Immature natural killer cell (primary cell): ENCODE measurements around the gene POR. TPM values are rescaled to one million over a fixed set of nuclear protein-coding genes. Genes with fewer than 3 reads are reported as not detected.

ENCODE experiments used
- DNase-seq, 3 donors: peaks; one replicate each; pipeline ENCODE4 v3.0.0; 2022; ENCODE audit warnings: mixed read lengths in 1 of 3
- H3K27ac Mint-ChIP-seq, 6 donors: one replicate each; pipeline ENCODE4 v1.8.0; 2020; ENCODE audit warnings: mixed read lengths in 6 of 6, mild to moderate bottlenecking in 5 of 6, inconsistent platforms in 4 of 6, moderate library complexity in 3 of 6
- H3K27me3 Mint-ChIP-seq, 3 donors: one replicate each; pipeline ENCODE4 v1.8.0; 2020 to 2021; ENCODE audit warnings: low read depth in 3 of 3, mild to moderate bottlenecking in 3 of 3, mixed read lengths in 3 of 3, moderate library complexity in 3 of 3, inconsistent platforms in 1 of 3
- H3K36me3 Mint-ChIP-seq, 3 donors: one replicate each; pipeline ENCODE4 v1.8.0; 2020; ENCODE audit warnings: mixed read lengths in 3 of 3, inconsistent platforms in 2 of 3, mild to moderate bottlenecking in 2 of 3
- H3K4me1 Mint-ChIP-seq, 2 donors: one replicate each; pipeline ENCODE4 v1.8.0; 2020; ENCODE audit warnings: inconsistent platforms in 2 of 2, mild to moderate bottlenecking in 2 of 2, mixed read lengths in 2 of 2, moderate library complexity in 1 of 2
- H3K4me3 Mint-ChIP-seq, 5 donors: one replicate each; pipeline ENCODE4 v1.8.0; 2020; ENCODE audit warnings: mild to moderate bottlenecking in 5 of 5, mixed read lengths in 5 of 5, inconsistent platforms in 3 of 5, moderate library complexity in 3 of 5
- H3K9me3 Mint-ChIP-seq, 6 donors: one replicate each; pipeline ENCODE4 v1.8.0; 2020; ENCODE audit warnings: mild to moderate bottlenecking in 6 of 6, mixed read lengths in 6 of 6, inconsistent platforms in 4 of 6, moderate library complexity in 3 of 6
- polyA plus RNA-seq, 3 donors: library from polyadenylated mRNA; unstranded; fragments of 300-500 nt; fragmentation: Illumina TruSeq; gene quantifications; one replicate each; pipeline ENCODE4 v1.2.3, GENCODE V29; 2021

The POR gene
- polyA plus RNA-seq, 3 donors from 2014 or later, result 49.5 to 68.9 (median 64.4) TPM

- H3K4me3 Mint-ChIP-seq, result no peak overlapping the region
- H3K9me3 Mint-ChIP-seq, result no peaks in the 10 kb centered on the region
- no peak for DNase-seq
- no peaks in the 10 kb centered on the region for H3K4me1 Mint-ChIP-seq
- no peak overlapping the region for H3K27ac Mint-ChIP-seq
- H3K36me3 Mint-ChIP-seq, result peaks cover 4 to 13% (median 9%) of the 10 kb centered on the region in 3 donors
- peaks cover 0 to 4% (median 0%) of the 10 kb centered on the region in 3 donors for H3K27me3 Mint-ChIP-seq
These were observed 54.2 kb downstream of the POR start for GRCh38 chr7:75969182-75969581.

- Mint-ChIP-seq H3K36me3 (peaks cover 4 to 17% (median 13%) of the 10 kb centered on the region in 3 donors), H3K4me3 (no peak overlapping the region), H3K27ac (peak overlapping the region in 2 of 6 donors; percentile 5 to 22), H3K27me3 (peaks cover 0 to 3% (median 0%) of the 10 kb centered on the region in 3 donors), H3K4me1 (no peaks in the 10 kb centered on the region), H3K9me3 (no peaks in the 10 kb centered on the region)
- no peak for DNase-seq
These were observed 54.9 kb downstream of the POR start for GRCh38 chr7:75969704-75970498.

- H3K4me3 Mint-ChIP-seq, result no peak overlapping the region
- no peaks in the 10 kb centered on the region for H3K27me3 Mint-ChIP-seq
- DNase-seq, result no peak
- no peaks in the 10 kb centered on the region for H3K4me1 Mint-ChIP-seq
- H3K27ac Mint-ChIP-seq, result no peak overlapping the region
- no peaks in the 10 kb centered on the region for H3K9me3 Mint-ChIP-seq
- H3K36me3 Mint-ChIP-seq, result peaks cover 4 to 18% (median 13%) of the 10 kb centered on the region in 3 donors
These were observed 56.5 kb downstream of the POR start for GRCh38 chr7:75971309-75971960.

GRCh38 chr7:75971961-75972763, 57.2 kb downstream of the POR start:
- no peak for DNase-seq
- no peaks in the 10 kb centered on the region for H3K4me1 Mint-ChIP-seq
- peak overlapping the region in 1 of 6 donors; percentile 31 for H3K27ac Mint-ChIP-seq
- no peaks in the 10 kb centered on the region for H3K9me3 Mint-ChIP-seq
- peaks cover 4 to 18% (median 13%) of the 10 kb centered on the region in 3 donors for H3K36me3 Mint-ChIP-seq
- no peaks in the 10 kb centered on the region for H3K27me3 Mint-ChIP-seq
- no peak overlapping the region for H3K4me3 Mint-ChIP-seq

GRCh38 chr7:75977743-75978142, 62.8 kb downstream of the POR start:
- Mint-ChIP-seq H3K4me1 (peaks cover 0 to 2% of the 10 kb centered on the region in 2 donors), H3K9me3 (no peaks in the 10 kb centered on the region), H3K4me3 (no peak overlapping the region), H3K27ac (no peak overlapping the region), H3K36me3 (peaks cover 4 to 12% (median 10%) of the 10 kb centered on the region in 3 donors), H3K27me3 (peaks cover 0 to 2% (median 0%) of the 10 kb centered on the region in 3 donors)
- no peak for DNase-seq

- H3K4me1 Mint-ChIP-seq, result peaks cover 0 to 2% of the 10 kb centered on the region in 2 donors
These were observed 64.9 kb downstream of the POR start for GRCh38 chr7:75979759-75980429.

GRCh38 chr7:75980430-75981202, 65.7 kb downstream of the POR start:
- Mint-ChIP-seq H3K4me1 (peaks cover 0 to 2% of the 10 kb centered on the region in 2 donors), H3K4me3 (no peak overlapping the region), H3K9me3 (no peaks in the 10 kb centered on the region), H3K36me3 (no peaks in the 10 kb centered on the region), H3K27me3 (peaks cover 0 to 2% (median 0%) of the 10 kb centered on the region in 3 donors), H3K27ac (no peak overlapping the region)
- DNase-seq, result no peak

More at GRCh38 chr7:75979759-75980429, 64.9 kb downstream of the POR start:
- no peaks in the 10 kb centered on the region for H3K9me3 Mint-ChIP-seq
- no peak for DNase-seq
- H3K27ac Mint-ChIP-seq, result no peak overlapping the region
- peaks cover 0 to 2% (median 0%) of the 10 kb centered on the region in 3 donors for H3K27me3 Mint-ChIP-seq
- peaks cover under 1 to 2% (median under 1%) of the 10 kb centered on the region in 3 donors for H3K36me3 Mint-ChIP-seq
- no peak overlapping the region for H3K4me3 Mint-ChIP-seq

GRCh38 chr7:75981203-75981452, 66.2 kb downstream of the POR start:
- H3K4me1 Mint-ChIP-seq, result peaks cover 0 to 2% of the 10 kb centered on the region in 2 donors
- H3K4me3 Mint-ChIP-seq, result no peak overlapping the region
- peaks cover 0 to 2% (median 0%) of the 10 kb centered on the region in 3 donors for H3K27me3 Mint-ChIP-seq
- no peak for DNase-seq
- no peaks in the 10 kb centered on the region for H3K36me3 Mint-ChIP-seq
- H3K9me3 Mint-ChIP-seq, result no peaks in the 10 kb centered on the region
- no peak overlapping the region for H3K27ac Mint-ChIP-seq

GRCh38 chr7:75981453-75982305, 66.7 kb downstream of the POR start:
- Mint-ChIP-seq H3K9me3 (no peaks in the 10 kb centered on the region), H3K4me1 (peaks cover 0 to 2% of the 10 kb centered on the region in 2 donors), H3K27ac (no peak overlapping the region), H3K27me3 (peaks cover 0 to 2% (median 1%) of the 10 kb centered on the region in 3 donors), H3K36me3 (peaks cover 0 to 2% (median 0%) of the 10 kb centered on the region in 3 donors), H3K4me3 (no peak overlapping the region)
- no peak for DNase-seq

GRCh38 chr7:75982306-75983064, 67.5 kb downstream of the POR start:
- Mint-ChIP-seq H3K4me1 (peaks cover 0 to 2% of the 10 kb centered on the region in 2 donors), H3K36me3 (peaks cover 0 to 7% (median 3%) of the 10 kb centered on the region in 3 donors), H3K9me3 (no peaks in the 10 kb centered on the region), H3K4me3 (no peak overlapping the region), H3K27me3 (peaks cover 0 to 4% (median 2%) of the 10 kb centered on the region in 3 donors), H3K27ac (no peak overlapping the region)
- no peak for DNase-seq

GRCh38 chr7:75983471-75984129, 68.6 kb downstream of the POR start:
- H3K4me3 Mint-ChIP-seq, result no peak overlapping the region
- H3K27me3 Mint-ChIP-seq, result peaks cover 0 to 4% (median 2%) of the 10 kb centered on the region in 3 donors
- H3K36me3 Mint-ChIP-seq, result peaks cover 0 to 7% (median 3%) of the 10 kb centered on the region in 3 donors
- no peak for DNase-seq
- H3K9me3 Mint-ChIP-seq, result no peaks in the 10 kb centered on the region
- H3K27ac Mint-ChIP-seq, result no peak overlapping the region
- H3K4me1 Mint-ChIP-seq, result peaks cover 0 to 2% of the 10 kb centered on the region in 2 donors
